HG03139 (cell line): Measurements from ENCODE around the gene REC8.
"Not testable (repeated sequence)": the region's sequence is repeated elsewhere in the genome, so short reads cannot be mapped to it uniquely, and the experiment has no call there.

Experiments
- ATAC-seq: cut with Tn5 transposase; IDR thresholded peaks from one replicate; pipeline ENCODE4 v1.9.1; 2021; ENCODE audit not compliant: unreplicated experiment

Gene REC8

DNA sequence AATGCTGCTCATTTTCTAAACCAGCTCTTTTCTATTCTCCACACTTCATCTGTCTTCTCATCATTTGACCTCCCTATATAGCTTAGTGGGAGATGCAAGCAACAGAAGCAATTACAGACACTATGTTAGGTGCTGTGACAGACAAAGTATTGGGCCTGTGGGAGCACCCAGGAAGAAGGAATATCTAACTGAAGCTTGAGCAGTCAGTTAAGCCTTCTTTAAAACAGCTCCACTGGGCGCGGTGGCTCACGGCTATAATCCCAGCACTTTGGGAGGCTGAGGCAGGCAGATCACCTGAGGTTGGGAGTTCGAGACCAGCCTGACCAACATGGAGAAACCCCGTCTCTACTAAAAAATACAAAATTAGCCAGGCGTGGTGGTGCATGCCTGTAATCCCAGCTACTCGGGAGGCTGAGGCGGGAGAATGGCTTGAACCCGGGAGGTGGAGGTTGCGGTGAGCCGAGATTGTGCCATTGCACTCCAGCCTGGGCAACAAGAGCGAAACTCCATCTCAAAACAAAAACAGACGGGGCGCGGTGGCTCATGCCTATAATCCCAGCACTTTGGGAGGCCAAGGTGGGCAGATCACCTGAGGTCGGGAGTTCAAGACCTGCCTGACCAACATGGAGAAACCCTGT is 31.5 kb downstream of the REC8 start:
- ATAC-seq: not testable (repeated sequence)

- ATAC-seq: no peak
These were observed 32.6 kb downstream of the REC8 start for GRCh38 chr14:24204163-24205146.

- ATAC-seq: no peak
These were observed 34.6 kb downstream of the REC8 start for GRCh38 chr14:24206260-24207103.

DNA sequence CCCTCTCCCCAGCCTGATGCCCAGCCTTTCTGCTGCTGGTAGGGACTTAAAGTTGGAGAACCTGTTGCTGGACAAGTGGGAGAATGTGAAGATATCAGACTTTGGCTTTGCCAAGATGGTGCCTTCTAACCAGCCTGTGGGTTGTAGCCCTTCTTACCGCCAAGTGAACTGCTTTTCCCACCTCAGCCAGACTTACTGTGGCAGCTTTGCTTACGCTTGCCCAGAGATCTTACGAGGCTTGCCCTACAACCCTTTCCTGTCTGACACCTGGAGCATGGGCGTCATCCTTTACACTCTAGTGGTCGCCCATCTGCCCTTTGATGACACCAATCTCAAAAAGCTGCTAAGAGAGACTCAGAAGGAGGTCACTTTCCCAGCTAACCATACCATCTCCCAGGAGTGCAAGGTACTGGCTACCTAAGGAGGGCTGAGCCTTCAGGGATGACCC is 35.2 kb downstream of the REC8 start:
- ATAC-seq: no peak

DNA sequence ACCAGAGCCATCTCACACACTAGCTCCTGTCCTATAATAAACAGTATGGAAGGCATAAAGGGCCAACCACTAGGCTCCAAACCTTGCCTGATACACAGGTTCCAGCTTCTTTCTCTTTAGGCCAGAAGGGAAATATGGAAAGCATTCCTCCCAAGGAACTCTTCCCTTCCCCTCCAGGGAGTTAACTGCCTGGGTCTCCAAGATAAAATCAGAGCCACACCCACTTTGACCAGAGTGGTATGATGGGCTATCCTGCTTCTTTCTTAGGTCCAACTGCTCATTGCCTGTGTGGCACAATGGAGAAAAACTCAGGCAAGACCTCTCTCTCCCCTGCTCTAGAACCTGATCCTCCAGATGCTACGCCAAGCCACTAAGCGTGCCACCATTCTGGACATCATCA is 35.7 kb downstream of the REC8 start:
- no peak for ATAC-seq

- no peak for ATAC-seq
These were observed 39.4 kb downstream of the REC8 start for GRCh38 chr14:24211311-24211710.

- peak; percentile 68 for ATAC-seq
These were observed 41.3 kb downstream of the REC8 start, which contains the start of gene CHMP4A for GRCh38 chr14:24212924-24213865. Gene CHMP4A, minus strand, starts transcription at chr14:24213488. Its CDS starts 49 bp downstream, at chr14:24213439.

DNA sequence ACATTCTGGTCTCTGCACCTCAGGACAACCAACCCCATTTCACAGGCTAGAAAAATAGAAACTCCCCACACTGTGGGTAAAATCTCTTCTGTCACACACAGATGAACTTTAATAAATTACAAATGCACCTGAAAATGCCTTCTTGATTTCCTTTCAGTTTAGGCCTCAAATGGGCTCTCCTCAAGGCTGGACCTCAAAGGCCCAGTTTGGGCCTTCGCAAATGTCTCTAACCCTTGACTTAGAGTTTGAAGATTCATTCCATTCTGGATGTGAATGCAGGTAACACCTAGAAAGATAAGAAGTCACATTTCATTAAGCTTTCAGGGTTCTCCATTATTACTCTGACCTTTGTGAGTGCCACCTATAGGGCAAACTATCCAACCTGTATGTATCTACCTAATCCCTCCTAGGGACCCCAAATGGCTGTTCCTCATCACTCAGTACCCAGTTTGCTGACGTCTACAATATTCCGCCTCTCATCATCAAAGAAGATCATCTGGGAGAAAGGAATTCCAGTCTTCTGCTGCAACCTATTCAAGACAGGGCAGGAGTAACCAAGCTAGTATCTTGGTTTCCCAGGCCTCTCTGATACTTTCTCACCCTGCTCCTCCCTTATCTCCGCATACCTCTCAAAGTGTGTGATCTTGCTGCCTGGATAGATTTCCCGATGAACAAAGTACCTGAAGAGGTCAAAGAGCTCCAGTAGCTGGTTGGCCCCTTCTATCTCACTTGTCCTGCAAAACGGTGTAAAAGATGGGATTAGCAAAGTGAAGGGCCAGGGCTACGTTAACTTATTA is 42.2 kb downstream of the REC8 start:
- ATAC-seq: no peak

GRCh38 chr14:24215495-24216344 is 43.8 kb downstream of the REC8 start, which contains the start of gene MDP1:
Gene MDP1, minus strand, starts transcription at chr14:24216066. Its CDS starts 111 bp downstream, at chr14:24215955.
- ATAC-seq: peak; percentile 62

DNA sequence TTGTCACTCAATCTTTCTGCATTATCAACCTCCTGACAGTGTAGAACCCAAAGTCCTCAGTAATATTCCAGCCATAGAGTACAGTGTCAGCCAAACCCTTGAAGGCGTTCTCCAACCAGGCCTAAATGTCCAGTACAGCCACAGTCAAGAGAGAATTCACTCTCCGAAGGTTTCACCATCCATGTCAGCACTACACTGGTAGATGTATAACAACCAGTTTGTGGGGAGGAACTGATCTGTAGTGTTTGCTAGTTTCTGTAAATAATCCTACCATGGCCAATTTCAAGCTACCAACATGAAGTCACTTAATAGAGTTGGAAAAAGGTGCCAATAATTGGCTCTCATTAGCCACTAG is 44.4 kb downstream of the REC8 start:
- ATAC-seq: no peak

GRCh38 chr14:24216876-24217275 is 45.0 kb downstream of the REC8 start:
- ATAC-seq: not testable (repeated sequence)

DNA sequence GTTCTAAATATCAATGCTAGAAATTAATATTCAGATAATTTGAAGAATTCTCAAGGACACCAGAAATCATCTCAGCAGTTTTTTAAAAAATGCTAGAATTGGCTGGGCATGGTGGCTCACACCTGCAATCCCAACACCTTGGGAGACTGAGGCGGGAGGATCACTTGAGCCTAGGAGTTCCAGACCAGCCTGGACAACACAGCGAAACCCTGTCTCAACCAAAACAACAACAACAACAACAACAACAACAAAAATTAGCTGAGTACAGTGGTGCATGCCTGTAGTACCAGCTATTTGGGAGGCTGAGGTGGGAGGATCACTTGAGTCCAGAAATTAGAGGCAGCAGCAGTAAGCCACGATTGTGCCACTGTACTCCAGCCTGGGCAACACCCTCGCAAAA is 47.2 kb downstream of the REC8 start:
- ATAC-seq: no peak

- ATAC-seq: no peak
These were observed 47.6 kb downstream of the REC8 start for GRCh38 chr14:24219521-24219920.

DNA sequence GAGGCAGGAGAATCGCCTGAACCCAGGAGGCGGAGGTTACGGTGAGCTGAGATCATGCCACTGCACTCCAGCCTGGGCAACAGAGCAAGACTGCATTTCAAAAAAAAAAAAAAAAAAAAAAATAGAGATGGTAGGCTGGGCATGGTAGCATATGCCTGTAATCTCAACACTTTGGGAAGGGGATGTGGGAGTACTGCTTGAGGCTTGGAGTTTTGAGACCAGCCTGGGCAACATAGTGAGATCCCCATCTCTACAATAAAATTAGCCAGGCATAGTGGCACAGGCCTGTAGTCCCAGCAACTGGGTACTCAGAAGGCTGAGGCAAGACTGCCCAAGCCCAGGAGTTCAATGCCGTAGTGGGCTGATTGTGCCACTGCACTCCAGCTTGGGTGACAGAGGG is 51.1 kb downstream of the REC8 start:
- not testable (repeated sequence) for ATAC-seq

- ATAC-seq: no peak
These were observed 52.8 kb downstream of the REC8 start for GRCh38 chr14:24224618-24225071.

GRCh38 chr14:24226473-24226872 is 54.6 kb downstream of the REC8 start:
- no peak for ATAC-seq

- no peak for ATAC-seq
These were observed 57.0 kb downstream of the REC8 start for GRCh38 chr14:24228902-24229301.
